OCI-LY7 (cell line): Measurements from ENCODE around the gene AMIGO3. TPM values are rescaled to one million over a fixed set of nuclear protein-coding genes. Genes with fewer than 3 reads are reported as not detected.

Experiments used
- BruUV-seq: library from RNA; stranded (reverse); fragments of 400-500 nt; replicated peaks from 2 replicates; lab custom pipeline; 2021; lab: Mats Ljungman, UMichigan
- CTCF ChIA-PET: fragments of 300-600 bp; sonication (Branson Sonifier 250); formaldehyde crosslinking; loops from one replicate; lab custom pipeline; 2022; ENCODE audit warnings: antibody characterized with exemption; ENCODE audit not compliant: unreplicated experiment; lab: Charles Lee
- POLR2A ChIA-PET: fragments of 300-600 bp; sonication (Branson Sonifier 250); formaldehyde crosslinking; loops from one replicate; lab custom pipeline; 2022; ENCODE audit warnings: antibody characterized with exemption; lab: Charles Lee
- DNase-seq: peaks from one replicate; pipeline ENCODE4 v3.0.0-alpha.2; 2015; ENCODE audit warnings: low spot score
- H2AFZ ChIP-seq: fragments of 200-600 bp; sonication (generic), shearing (Covaris generic); 2 replicates; pipeline ENCODE4 v1.6.1; 2014; ENCODE audit warnings: mild to moderate bottlenecking, antibody characterized with exemption, low read length, moderate library complexity
- H3K27ac ChIP-seq: fragments of 200-600 bp; sonication (generic); 2 replicates; pipeline ENCODE4 v1.5.1; 2014; ENCODE audit warnings: mixed run types, low read depth, mild to moderate bottlenecking, moderate library complexity, low read length, inconsistent platforms; ENCODE audit not compliant: poor library complexity, severe bottlenecking
- H3K36me3 ChIP-seq: fragments of 200-600 bp; sonication (generic); 2 replicates; pipeline ENCODE4 v1.6.1; 2014; ENCODE audit warnings: mild to moderate bottlenecking, antibody characterized with exemption, low read length, moderate library complexity, mixed read lengths; ENCODE audit not compliant: insufficient read depth
- H3K4me1 ChIP-seq: fragments of 200-600 bp; sonication (generic); 2 replicates; pipeline ENCODE4 v1.5.1; 2014; ENCODE audit warnings: mild to moderate bottlenecking, low read length; ENCODE audit not compliant: insufficient read depth, poor library complexity, severe bottlenecking
- H3K4me2 ChIP-seq: fragments of 200-600 bp; sonication (generic); 2 replicates; pipeline ENCODE4 v1.6.1; 2014; ENCODE audit warnings: mild to moderate bottlenecking, low read length
- H3K4me3 ChIP-seq: fragments of 200-600 bp; sonication (generic); 2 replicates; pipeline ENCODE4 v1.5.1; 2014; ENCODE audit warnings: mild to moderate bottlenecking, low read depth, low read length; ENCODE audit not compliant: poor library complexity, severe bottlenecking
- H3K79me2 ChIP-seq: fragments of 200-600 bp; sonication (generic); 2 replicates; pipeline ENCODE4 v1.6.1; 2016; ENCODE audit warnings: low read depth, mild to moderate bottlenecking, low read length, moderate library complexity, mixed read lengths; ENCODE audit not compliant: insufficient read depth
- H3K9me2 ChIP-seq: fragments of 200-600 bp; sonication (generic); 2 replicates; pipeline ENCODE4 v1.6.1; 2016; ENCODE audit warnings: mild to moderate bottlenecking, low read length, mixed read lengths; ENCODE audit not compliant: insufficient read depth
- H3K9me3 ChIP-seq: fragments of 200-600 bp; sonication (generic); 2 replicates; pipeline ENCODE4 v1.6.1; 2014; ENCODE audit warnings: mild to moderate bottlenecking, mixed run types, low read length, mixed read lengths
- H4K20me1 ChIP-seq: fragments of 200-600 bp; sonication (generic); 2 replicates; pipeline ENCODE4 v1.6.1; 2014; ENCODE audit warnings: mild to moderate bottlenecking, antibody characterized with exemption, low read length, moderate library complexity, mixed read lengths; ENCODE audit not compliant: insufficient read depth
- EZH2phosphoT487 ChIP-seq: fragments of 200-600 bp; sonication (generic); IDR thresholded peaks from 2 replicates; pipeline ENCODE4 v1.6.1; 2018; ENCODE audit warnings: low read depth, borderline replicate concordance, mild to moderate bottlenecking, mixed run types, antibody characterized with exemption, low read length, moderate library complexity, mixed read lengths
- intact Hi-C: fragments of 100-400 bp; cut with micrococcal nuclease; formaldehyde crosslinking; loops from one replicate; pipeline ENCODE4 v1.10.0; 2022; ENCODE audit not compliant: unreplicated experiment
- total RNA-seq, 2 experiments: library from RNA; depleted of rRNA in 1 of 2; stranded (reverse); fragments of >200 nt in 1 of 2; shearing (Covaris generic) in 1 of 2; gene quantifications; 2 replicates each; pipeline ENCODE4 v1.2.3, GENCODE V29; 2014 to 2022
- TF ChIP-seq, protein P1 (sequence below): fragments of 200-600 bp; sonication (generic); conservative IDR thresholded peaks from 2 replicates; pipeline ENCODE4 v1.5.1; 2014; ENCODE audit warnings: mild to moderate bottlenecking, antibody characterized with exemption, low read length, moderate library complexity, mixed read lengths

Gene AMIGO3
- total RNA-seq, 2 experiments from 2014 or later: 0.80 to 4.4 TPM

DNA sequence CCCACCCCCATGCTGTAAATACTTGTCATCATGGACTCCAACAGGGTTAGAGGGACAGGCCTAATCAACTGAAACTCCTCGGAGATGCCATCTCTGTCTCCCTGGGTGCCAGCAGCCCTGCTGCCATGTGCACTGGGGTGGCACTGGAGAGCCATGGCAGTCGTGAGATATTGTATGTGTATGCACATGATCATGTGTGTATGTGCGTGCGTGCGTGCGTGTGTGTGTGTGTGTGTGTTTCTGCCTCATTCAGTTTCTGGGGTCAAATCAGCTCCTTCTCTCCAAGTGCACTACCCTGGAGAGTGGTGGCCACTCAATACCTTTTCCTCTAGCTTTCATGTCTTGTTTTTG, 48.6 kb downstream of the AMIGO3 start:
- DNase-seq: no peak
- Histone ChIP-seq H3K36me3 (peaks cover 3% of the 10 kb centered on the region; the same call in 1 of the 2 replicates), H3K4me1 (peaks cover 17% of the 10 kb centered on the region), H4K20me1 (no peaks in the 10 kb centered on the region), H3K27ac (no peak overlapping the region), H2AFZ (no peak overlapping the region), H3K79me2 (peaks cover 8% of the 10 kb centered on the region; the same call in 1 of the 2 replicates), H3K9me3 (no peaks in the 10 kb centered on the region), H3K4me3 (no peak overlapping the region), H3K9me2 (no peaks in the 10 kb centered on the region), H3K4me2 (no peak overlapping the region)
- POLR2A ChIA-PET: interaction anchor here (2.8 kb wide), 1 partner anchor 131 kb away, joined by 18 read pairs; no protein-coding TSS in a partner anchor
- TF ChIP-seq, protein P1, sequence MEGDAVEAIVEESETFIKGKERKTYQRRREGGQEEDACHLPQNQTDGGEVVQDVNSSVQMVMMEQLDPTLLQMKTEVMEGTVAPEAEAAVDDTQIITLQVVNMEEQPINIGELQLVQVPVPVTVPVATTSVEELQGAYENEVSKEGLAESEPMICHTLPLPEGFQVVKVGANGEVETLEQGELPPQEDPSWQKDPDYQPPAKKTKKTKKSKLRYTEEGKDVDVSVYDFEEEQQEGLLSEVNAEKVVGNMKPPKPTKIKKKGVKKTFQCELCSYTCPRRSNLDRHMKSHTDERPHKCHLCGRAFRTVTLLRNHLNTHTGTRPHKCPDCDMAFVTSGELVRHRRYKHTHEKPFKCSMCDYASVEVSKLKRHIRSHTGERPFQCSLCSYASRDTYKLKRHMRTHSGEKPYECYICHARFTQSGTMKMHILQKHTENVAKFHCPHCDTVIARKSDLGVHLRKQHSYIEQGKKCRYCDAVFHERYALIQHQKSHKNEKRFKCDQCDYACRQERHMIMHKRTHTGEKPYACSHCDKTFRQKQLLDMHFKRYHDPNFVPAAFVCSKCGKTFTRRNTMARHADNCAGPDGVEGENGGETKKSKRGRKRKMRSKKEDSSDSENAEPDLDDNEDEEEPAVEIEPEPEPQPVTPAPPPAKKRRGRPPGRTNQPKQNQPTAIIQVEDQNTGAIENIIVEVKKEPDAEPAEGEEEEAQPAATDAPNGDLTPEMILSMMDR: no peak
- no peak for TF ChIP-seq EZH2phosphoT487
- BruUV-seq: no TSS peak
- CTCF ChIA-PET: interaction anchor here (1.6 kb wide), 2 partner anchors 131 to 133 kb away, joined by 5 to 6 read pairs; no protein-coding TSS in a partner anchor
- intact Hi-C loops: loop anchor here (1.0 to 5.0 kb wide), 3 partner anchors 132 to 579 kb away; partner anchors contain the start of genes QRICH1 and USP4

DNA sequence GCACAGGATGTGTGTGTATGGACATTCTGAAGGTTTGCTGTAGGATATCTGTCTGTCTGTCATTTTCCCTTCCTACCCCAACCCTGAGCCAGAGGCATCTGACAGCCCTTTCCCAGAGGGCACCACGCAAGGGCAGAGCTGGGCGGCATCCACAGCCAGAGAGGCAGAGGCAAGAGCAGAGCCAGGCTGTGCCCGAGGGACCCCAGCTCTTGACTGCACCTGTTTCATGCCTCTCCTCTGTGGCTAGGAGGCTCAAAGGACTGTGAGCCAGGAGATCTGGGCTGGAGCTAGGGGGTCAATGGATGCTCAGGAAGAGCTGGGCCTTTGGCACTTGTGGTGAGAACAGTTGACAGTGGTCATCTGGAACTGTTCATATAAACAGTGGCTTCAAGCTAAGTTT, 50.1 kb downstream of the AMIGO3 start:
- Histone ChIP-seq H3K4me2 (no peak overlapping the region), H3K27ac (no peak overlapping the region), H4K20me1 (no peaks in the 10 kb centered on the region), H2AFZ (no peak overlapping the region), H3K4me3 (no peak overlapping the region), H3K79me2 (0 out of 2 replicates have a peak, but pooled peaks cover 8% of the 10 kb centered on the region), H3K36me3 (no peaks in the 10 kb centered on the region), H3K4me1 (peaks cover 7% of the 10 kb centered on the region), H3K9me3 (no peaks in the 10 kb centered on the region), H3K9me2 (no peaks in the 10 kb centered on the region)
- no peak for DNase-seq
- no TSS peak for BruUV-seq
- TF ChIP-seq, protein P1: no peak
- no peak for TF ChIP-seq EZH2phosphoT487
- intact Hi-C loops: no loop called here
- ChIA-PET CTCF (interaction anchor here (1.4 kb wide), 1 partner anchor 130 kb away, joined by 5 read pairs; no protein-coding TSS in a partner anchor), POLR2A (interaction anchor here (1.3 kb wide), 1 partner anchor 129 kb away, joined by 3 read pairs; no protein-coding TSS in a partner anchor)

DNA sequence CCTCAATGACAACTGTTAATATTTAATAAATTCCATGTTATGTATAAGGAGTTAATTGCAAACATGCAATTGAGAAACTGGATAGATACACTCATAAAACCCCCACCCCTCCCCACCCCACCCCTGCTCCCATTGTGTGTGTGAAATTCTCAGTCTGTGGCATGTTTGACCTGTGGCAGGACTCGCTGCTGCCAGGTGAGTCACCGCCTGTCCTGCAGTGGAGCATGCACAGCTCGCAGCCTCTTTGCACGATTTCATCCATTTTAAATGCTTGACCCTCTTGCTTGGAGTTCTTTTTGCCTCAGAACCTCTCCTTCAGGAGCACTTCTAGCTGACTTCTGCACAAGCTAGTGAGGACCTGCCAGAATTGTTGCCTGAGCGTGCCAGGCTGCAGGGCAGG, 50.6 kb downstream of the AMIGO3 start:
- Histone ChIP-seq H2AFZ (no peak overlapping the region), H3K4me2 (no peak overlapping the region), H3K79me2 (0 out of 2 replicates have a peak, but pooled peaks cover 8% of the 10 kb centered on the region), H3K27ac (no peak overlapping the region), H3K4me1 (peaks cover 7% of the 10 kb centered on the region), H3K9me2 (no peaks in the 10 kb centered on the region), H3K4me3 (no peak overlapping the region), H3K9me3 (no peaks in the 10 kb centered on the region), H4K20me1 (no peaks in the 10 kb centered on the region), H3K36me3 (no peaks in the 10 kb centered on the region)
- ChIA-PET POLR2A (interaction anchor here (1.3 kb wide), 1 partner anchor 128 kb away, joined by 3 read pairs; no protein-coding TSS in a partner anchor), CTCF (interaction anchor here (1.4 kb wide), 1 partner anchor 129 kb away, joined by 5 read pairs; no protein-coding TSS in a partner anchor)
- intact Hi-C loops: no loop called here
- BruUV-seq: no TSS peak
- TF ChIP-seq, protein P1: no peak
- no peak for TF ChIP-seq EZH2phosphoT487
- no peak for DNase-seq
